ENCODE measurements around the gene ACTBL2. TPM values are rescaled to one million over a fixed set of nuclear protein-coding genes. Genes with fewer than 3 reads are reported as not detected.
"Not testable (repeated sequence)": the region's sequence is repeated elsewhere in the genome, so short reads cannot be mapped to it uniquely, and the experiment has no call there.

ACTBL2 gene
- under 1 TPM in 1 of 2 donors, not detected in 1; 0.12 TPM for total RNA-seq

DNA sequence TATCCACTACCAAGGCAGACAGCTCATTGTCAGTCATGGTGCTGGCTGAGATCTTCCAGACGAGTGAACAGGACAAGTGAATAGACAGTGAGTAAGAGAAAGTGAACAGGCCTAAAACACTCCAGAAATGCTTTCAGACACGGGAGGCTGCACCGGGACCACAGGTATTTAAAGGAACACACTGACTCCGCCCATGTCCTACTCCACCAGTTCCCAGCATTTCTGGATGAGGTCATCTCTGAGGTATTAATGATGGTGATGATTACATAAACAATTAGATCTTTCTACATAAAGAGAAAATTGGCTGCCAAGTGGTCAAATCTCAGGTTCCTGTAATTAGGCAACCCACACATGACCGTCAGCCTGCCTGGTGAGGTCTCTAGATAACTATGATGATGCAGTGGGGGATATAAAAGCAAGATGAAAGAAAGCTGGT is at the start of gene ACTBL2:
ACTBL2 (minus strand) TSS at position 141 of the 436 bp plus-strand sequence; CDS start at position 37, 104 bp downstream.
- TF ChIP-seq, protein P1, sequence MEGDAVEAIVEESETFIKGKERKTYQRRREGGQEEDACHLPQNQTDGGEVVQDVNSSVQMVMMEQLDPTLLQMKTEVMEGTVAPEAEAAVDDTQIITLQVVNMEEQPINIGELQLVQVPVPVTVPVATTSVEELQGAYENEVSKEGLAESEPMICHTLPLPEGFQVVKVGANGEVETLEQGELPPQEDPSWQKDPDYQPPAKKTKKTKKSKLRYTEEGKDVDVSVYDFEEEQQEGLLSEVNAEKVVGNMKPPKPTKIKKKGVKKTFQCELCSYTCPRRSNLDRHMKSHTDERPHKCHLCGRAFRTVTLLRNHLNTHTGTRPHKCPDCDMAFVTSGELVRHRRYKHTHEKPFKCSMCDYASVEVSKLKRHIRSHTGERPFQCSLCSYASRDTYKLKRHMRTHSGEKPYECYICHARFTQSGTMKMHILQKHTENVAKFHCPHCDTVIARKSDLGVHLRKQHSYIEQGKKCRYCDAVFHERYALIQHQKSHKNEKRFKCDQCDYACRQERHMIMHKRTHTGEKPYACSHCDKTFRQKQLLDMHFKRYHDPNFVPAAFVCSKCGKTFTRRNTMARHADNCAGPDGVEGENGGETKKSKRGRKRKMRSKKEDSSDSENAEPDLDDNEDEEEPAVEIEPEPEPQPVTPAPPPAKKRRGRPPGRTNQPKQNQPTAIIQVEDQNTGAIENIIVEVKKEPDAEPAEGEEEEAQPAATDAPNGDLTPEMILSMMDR (IDR thresholded peaks at IDR 0.05) = no peak
- no peaks in the 10 kb centered on the region for H3K36me3 ChIP-seq
- DNase-seq (ENCODE audit: low spot score) = no peak
- no peaks in the 10 kb centered on the region for H3K9me3 ChIP-seq
- H3K27me3 ChIP-seq = no peaks in the 10 kb centered on the region
- H3K27ac ChIP-seq = no peak within 1 kb of the TSS
- no peak within 1 kb of the TSS for H3K4me3 ChIP-seq
- H3K4me1 ChIP-seq = no peaks in the 10 kb centered on the region

DNA sequence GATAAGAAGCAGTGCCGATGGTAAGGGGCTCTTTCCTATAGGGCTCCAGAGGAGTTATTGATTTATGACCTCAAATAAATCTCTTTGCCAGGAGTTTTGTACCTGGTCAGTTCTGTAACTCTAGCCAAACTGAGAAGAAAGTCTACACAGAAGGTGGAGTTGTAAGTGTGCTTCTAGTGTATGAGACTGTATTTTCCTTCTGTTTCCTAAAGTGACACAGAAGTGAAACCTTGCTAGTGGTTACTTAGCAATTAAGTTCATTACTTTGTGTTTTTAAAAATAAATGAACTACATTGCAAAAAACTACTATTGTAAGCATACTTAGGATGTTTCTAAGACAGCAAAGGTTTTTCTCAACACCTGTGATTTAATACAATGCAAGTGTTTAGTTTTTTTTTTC is 48.7 kb upstream of the ACTBL2 start:
- H3K36me3 ChIP-seq = no peaks in the 10 kb centered on the region
- H3K27ac ChIP-seq = no peak overlapping the region
- no peak overlapping the region for H3K4me3 ChIP-seq
- H3K9me3 ChIP-seq = no peaks in the 10 kb centered on the region
- no peak for DNase-seq (ENCODE audit: low spot score)
- H3K4me1 ChIP-seq = no peaks in the 10 kb centered on the region
- H3K27me3 ChIP-seq = no peaks in the 10 kb centered on the region
- TF ChIP-seq, protein P1 (IDR thresholded peaks at IDR 0.05) = no peak

DNA sequence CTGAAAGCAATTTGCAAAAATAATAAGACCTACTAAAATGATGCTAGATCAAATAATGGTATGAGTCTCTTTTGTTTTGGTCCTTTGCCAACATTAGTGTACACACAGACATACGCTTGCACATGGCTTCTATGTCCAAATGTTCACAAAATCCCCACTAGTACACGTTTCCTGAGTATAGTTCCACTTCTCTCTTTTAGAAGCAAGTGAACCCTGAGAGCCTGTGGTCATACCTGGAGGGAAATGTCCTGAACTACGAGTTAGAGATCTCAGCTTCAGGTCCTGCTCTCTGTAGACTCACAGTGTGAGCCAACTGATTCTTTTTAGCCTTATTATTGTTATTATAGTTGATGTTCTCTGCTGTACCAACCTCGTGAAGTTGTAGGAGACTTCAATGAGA is 47.3 kb upstream of the ACTBL2 start:
- H3K9me3 ChIP-seq = no peaks in the 10 kb centered on the region
- H3K27ac ChIP-seq = no peak overlapping the region
- no peak overlapping the region for H3K4me3 ChIP-seq
- no peaks in the 10 kb centered on the region for H3K4me1 ChIP-seq
- no peaks in the 10 kb centered on the region for H3K36me3 ChIP-seq
- H3K27me3 ChIP-seq = no peaks in the 10 kb centered on the region
- DNase-seq (ENCODE audit: low spot score) = no peak
- TF ChIP-seq, protein P1 (IDR thresholded peaks at IDR 0.05) = no peak

DNA sequence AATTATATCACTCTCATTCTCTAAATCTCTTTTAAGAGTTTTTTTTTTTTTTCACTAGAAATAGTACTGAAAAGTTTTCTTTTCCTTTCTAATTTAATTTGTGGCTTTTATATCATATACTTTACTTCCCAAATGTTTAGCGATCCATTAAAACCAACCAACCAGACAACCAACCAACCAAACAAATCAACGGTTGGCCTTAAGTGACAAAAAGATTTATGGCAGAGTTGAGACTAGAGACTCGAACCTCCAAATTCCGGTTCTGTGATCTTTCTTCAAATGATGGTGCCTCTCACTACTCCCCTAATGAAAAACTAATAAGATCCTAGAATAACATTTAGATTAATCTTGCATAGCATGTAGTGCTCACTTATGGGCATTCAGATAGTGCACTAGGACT is 45.3 kb upstream of the ACTBL2 start:
- no peaks in the 10 kb centered on the region for H3K4me1 ChIP-seq
- TF ChIP-seq, protein P1 (IDR thresholded peaks at IDR 0.05) = no peak
- H3K4me3 ChIP-seq = no peak overlapping the region
- no peak for DNase-seq (ENCODE audit: low spot score)
- no peaks in the 10 kb centered on the region for H3K36me3 ChIP-seq
- H3K9me3 ChIP-seq = no peaks in the 10 kb centered on the region
- no peak overlapping the region for H3K27ac ChIP-seq
- H3K27me3 ChIP-seq = no peaks in the 10 kb centered on the region

DNA sequence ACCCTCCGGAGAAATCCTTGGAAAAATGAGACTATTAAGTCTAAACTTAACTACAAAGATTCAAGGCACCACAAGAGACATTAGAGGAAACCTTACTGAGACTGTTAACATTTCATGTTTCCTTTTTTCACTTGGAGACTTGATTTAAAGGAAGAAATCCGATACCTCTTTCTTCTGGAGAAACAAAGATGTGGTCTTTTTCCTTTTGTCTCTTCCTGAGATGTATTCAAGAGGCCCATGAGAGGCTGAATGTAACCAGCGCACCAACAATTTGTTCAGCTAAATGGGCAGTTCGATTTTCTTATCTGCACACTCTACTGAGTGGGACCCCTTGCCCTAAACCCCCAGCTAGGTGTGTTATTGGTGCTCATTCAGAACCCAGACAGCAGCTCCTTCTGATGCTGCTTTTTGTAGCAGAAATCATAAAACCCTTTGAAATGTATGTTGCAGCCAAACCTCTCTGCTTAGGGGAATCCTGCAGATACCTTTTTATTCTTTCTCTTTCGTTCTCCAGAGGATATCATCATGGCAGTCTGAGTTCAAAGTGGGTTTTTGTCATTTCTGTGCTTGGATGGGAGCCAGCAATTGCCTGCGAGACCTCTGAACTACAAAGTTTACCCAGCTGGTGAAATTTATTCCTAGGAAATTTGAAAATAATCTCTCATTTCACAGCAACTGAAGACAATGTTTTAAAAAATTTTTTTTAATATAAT is 41.9 kb upstream of the ACTBL2 start:
- H3K27ac ChIP-seq = no peak overlapping the region
- H3K9me3 ChIP-seq = peaks cover 0 to 8% of the 10 kb centered on the region in 2 donors
- H3K27me3 ChIP-seq = no peaks in the 10 kb centered on the region
- no peak overlapping the region for H3K4me3 ChIP-seq
- TF ChIP-seq, protein P1 (IDR thresholded peaks at IDR 0.05) = no peak
- H3K4me1 ChIP-seq = no peaks in the 10 kb centered on the region
- no peaks in the 10 kb centered on the region for H3K36me3 ChIP-seq
- DNase-seq (ENCODE audit: low spot score) = no peak

DNA sequence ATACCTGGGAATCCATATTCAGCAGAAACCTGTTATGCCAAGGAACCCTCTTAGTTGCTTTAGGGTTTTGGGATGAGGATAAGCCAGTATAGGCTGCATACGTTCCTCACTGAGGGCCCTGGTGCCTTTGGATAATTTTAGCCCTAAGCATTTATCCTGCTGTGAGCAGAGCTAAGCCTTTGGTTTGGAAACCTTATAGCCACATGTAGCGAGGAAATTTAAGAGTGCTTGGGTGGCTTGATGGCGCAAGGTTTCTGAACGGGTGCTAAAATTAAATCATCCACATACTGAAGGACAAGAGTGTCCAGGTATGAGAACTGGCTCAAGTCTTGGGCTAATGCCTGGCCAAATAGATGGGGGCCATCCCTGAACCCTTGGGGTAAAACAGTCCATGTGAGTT is 39.9 kb upstream of the ACTBL2 start:
- not testable (repeated sequence) for DNase-seq (ENCODE audit: low spot score); H3K27me3 ChIP-seq; H3K27ac ChIP-seq; H3K36me3 ChIP-seq; H3K9me3 ChIP-seq; H3K4me1 ChIP-seq; H3K4me3 ChIP-seq

DNA sequence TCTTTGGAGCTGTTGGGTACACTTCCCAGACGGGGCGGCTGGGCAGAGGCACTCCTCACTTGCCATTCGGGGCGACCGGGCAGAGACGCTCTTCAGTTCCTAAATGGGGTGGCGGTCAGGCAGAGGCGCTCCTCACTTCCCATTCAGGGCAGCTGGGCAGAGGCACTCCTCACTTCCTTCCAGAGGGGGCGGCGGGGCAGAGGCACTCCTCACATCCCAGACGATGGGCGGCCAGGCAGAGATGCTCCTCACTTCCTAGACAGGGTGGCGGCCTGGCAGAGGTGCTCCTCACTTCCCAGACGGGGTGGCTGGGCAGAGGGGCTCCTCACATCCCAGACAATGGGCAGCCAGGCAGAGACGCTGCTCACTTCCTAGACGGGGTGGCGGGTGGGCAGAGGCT is 35.8 kb upstream of the ACTBL2 start:
- not testable (repeated sequence) for H3K4me1 ChIP-seq; H3K27me3 ChIP-seq; DNase-seq (ENCODE audit: low spot score); H3K27ac ChIP-seq; H3K4me3 ChIP-seq; H3K9me3 ChIP-seq; H3K36me3 ChIP-seq
